HEK293 (cell line): ENCODE data around the gene STARD3.

Experiments
- CTCF ChIA-PET: fragments of 350-600 bp; formaldehyde crosslinking; extraction: SDS; loops from one replicate; lab custom pipeline; 2021; ENCODE audit warnings: antibody characterized with exemption; lab: Yijun Ruan, JAX
- POLR2A ChIA-PET: fragments of 300-600 bp; formaldehyde crosslinking; extraction: SDS; loops from one replicate; lab custom pipeline; 2020; ENCODE audit warnings: antibody characterized with exemption, inconsistent platforms; lab: Yijun Ruan, JAX
- H3K27ac ChIP-seq: fragments of 200-500 bp; sonication (Bioruptor generic); 2 replicates; pipeline ENCODE4 v1.5.1; 2014; ENCODE audit warnings: low read depth, low read length, control low read depth, inconsistent platforms; ENCODE audit errors: extremely low read depth
- H3K36me3 ChIP-seq, 2 experiments: fragments of 200-500 bp in 1 of 2; sonication (Bioruptor generic) in 1 of 2; 1 replicate in 1 of 2; 2 replicates in 1 of 2; pipeline ENCODE4 v1.5.1; 2014 to 2017; ENCODE audit warnings: inconsistent platforms in 2 of 2, low read length in 2 of 2; ENCODE audit not compliant: control insufficient read depth in 2 of 2, insufficient read depth in 1 of 2
- H3K4me1 ChIP-seq: fragments of 200-500 bp; sonication (Bioruptor generic); 2 replicates; pipeline ENCODE4 v1.5.1; 2014; ENCODE audit warnings: mild to moderate bottlenecking, low read length, inconsistent platforms; ENCODE audit not compliant: control insufficient read depth, insufficient read depth
- H3K4me3 ChIP-seq: 2 replicates; pipeline ENCODE4 v1.5.1; 2011; ENCODE audit warnings: low read depth, mild to moderate bottlenecking, control low read depth, low read length, moderate library complexity
- H3K9me3 ChIP-seq: fragments of 200-500 bp; sonication (Bioruptor generic); 2 replicates; pipeline ENCODE4 v1.5.1; 2014; ENCODE audit warnings: low read depth, low read length, inconsistent platforms; ENCODE audit not compliant: control insufficient read depth, insufficient read depth
- KLF17 ChIP-seq: fragments of 450-650 bp; formaldehyde crosslinking; IDR thresholded peaks from 2 replicates; pipeline ENCODE4 v1.5.1; 2016; ENCODE audit warnings: missing biosample characterization, missing genetic modification characterization
- SALL2 ChIP-seq: fragments of 450-650 bp; formaldehyde crosslinking; IDR thresholded peaks from 2 replicates; pipeline ENCODE4 v1.5.0; 2017; ENCODE audit warnings: missing biosample characterization, mild to moderate bottlenecking, missing genetic modification characterization, borderline replicate concordance
- WT1 ChIP-seq: fragments of 450-650 bp; formaldehyde crosslinking; IDR thresholded peaks from 2 replicates; pipeline ENCODE4 v1.5.1; 2016; ENCODE audit warnings: missing biosample characterization, missing genetic modification characterization
- ZNF423 ChIP-seq: fragments of 450-650 bp; formaldehyde crosslinking; IDR thresholded peaks from 2 replicates; pipeline ENCODE4 v1.5.1; 2016; ENCODE audit warnings: missing biosample characterization, missing genetic modification characterization
- ZNF571 ChIP-seq: fragments of 450-650 bp; formaldehyde crosslinking; IDR thresholded peaks from 2 replicates; pipeline ENCODE4 v1.5.0; 2017; ENCODE audit warnings: missing biosample characterization, missing genetic modification characterization
- ZNF785 ChIP-seq: fragments of 450-650 bp; formaldehyde crosslinking; IDR thresholded peaks from 2 replicates; pipeline ENCODE4 v1.5.1; 2016; ENCODE audit warnings: missing biosample characterization, missing genetic modification characterization
- ZSCAN4 ChIP-seq: fragments of 450-650 bp; formaldehyde crosslinking; IDR thresholded peaks from 2 replicates; pipeline ENCODE4 v1.5.1; 2017; ENCODE audit warnings: missing biosample characterization, missing genetic modification characterization
- TF ChIP-seq, protein P1 (sequence below): fragments of 450-650 bp; formaldehyde crosslinking; IDR thresholded peaks from 2 replicates; pipeline ENCODE4 v1.5.0; 2017; ENCODE audit warnings: missing biosample characterization, missing genetic modification characterization, borderline replicate concordance
- TF ChIP-seq, protein P2 (sequence below): fragments of 450-650 bp; formaldehyde crosslinking; IDR thresholded peaks from 2 replicates; pipeline ENCODE4 v1.5.1; 2016; ENCODE audit warnings: missing biosample characterization, missing genetic modification characterization
- TF ChIP-seq, protein P3 (sequence below): fragments of 450-650 bp; IDR thresholded peaks from 2 replicates; pipeline ENCODE4 v1.5.1; 2018; ENCODE audit warnings: missing biosample characterization, missing genetic modification characterization
- TF ChIP-seq, protein P4 (sequence below): fragments of 450-650 bp; formaldehyde crosslinking; conservative IDR thresholded peaks from 2 replicates; pipeline ENCODE4 v1.5.1; 2016; ENCODE audit warnings: low read depth, missing biosample characterization, missing genetic modification characterization

Gene STARD3

DNA sequence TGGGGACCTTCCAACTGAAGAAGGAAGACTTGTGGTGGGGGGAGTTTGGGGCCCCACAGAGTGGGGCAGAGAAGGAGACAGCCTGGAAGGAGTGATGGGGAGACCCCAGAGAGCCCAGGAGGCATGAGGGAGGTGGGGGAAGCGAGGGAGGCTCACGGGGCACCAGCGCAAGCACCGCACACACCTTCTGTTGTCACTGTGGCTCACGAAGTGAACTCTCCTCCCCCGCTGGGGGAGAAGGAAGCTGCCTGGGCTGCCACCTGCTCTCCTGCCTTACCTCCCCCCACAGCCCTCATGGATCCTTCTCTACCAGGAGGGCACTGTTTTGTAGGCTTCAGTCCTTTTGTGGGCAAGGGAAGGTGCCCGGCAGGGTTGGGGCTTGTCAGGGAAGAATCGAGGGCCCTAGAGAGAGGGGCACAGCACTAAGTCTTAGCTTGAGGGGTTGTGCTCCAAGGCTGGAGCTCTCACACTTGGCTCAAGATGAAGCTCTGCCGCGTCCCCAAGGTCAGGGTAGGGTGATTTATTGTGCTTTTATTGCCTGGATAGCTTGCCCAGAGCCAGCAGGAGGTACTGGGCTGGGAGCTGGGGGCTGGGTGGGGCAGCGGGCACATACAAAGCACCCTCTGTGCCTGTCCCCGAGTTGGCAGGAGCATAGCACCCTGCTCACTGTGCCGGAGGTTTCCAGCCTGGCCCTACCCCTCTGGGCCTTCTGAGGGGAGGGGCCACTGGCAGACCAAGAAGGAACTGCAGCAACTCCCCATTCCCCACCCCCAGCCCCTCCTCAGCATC, 4.6 kb upstream of the STARD3 start (continued):
- TF ChIP-seq, protein P1, sequence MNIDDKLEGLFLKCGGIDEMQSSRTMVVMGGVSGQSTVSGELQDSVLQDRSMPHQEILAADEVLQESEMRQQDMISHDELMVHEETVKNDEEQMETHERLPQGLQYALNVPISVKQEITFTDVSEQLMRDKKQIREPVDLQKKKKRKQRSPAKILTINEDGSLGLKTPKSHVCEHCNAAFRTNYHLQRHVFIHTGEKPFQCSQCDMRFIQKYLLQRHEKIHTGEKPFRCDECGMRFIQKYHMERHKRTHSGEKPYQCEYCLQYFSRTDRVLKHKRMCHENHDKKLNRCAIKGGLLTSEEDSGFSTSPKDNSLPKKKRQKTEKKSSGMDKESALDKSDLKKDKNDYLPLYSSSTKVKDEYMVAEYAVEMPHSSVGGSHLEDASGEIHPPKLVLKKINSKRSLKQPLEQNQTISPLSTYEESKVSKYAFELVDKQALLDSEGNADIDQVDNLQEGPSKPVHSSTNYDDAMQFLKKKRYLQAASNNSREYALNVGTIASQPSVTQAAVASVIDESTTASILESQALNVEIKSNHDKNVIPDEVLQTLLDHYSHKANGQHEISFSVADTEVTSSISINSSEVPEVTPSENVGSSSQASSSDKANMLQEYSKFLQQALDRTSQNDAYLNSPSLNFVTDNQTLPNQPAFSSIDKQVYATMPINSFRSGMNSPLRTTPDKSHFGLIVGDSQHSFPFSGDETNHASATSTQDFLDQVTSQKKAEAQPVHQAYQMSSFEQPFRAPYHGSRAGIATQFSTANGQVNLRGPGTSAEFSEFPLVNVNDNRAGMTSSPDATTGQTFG (tag by site-specific recombination), result no peak
- TF ChIP-seq SALL2 (tag by site-specific recombination) (no peak), ZNF571 (no peak), WT1 (tag by site-specific recombination) (no peak), ZNF423 (0 out of 2 replicates have a peak, but pooled peaks have one; percentile 45), ZNF785 (tag by site-specific recombination) (no peak), KLF17 (tag by site-specific recombination) (no peak), ZSCAN4 (tag by site-specific recombination) (no peak)
- TF ChIP-seq, protein P2, sequence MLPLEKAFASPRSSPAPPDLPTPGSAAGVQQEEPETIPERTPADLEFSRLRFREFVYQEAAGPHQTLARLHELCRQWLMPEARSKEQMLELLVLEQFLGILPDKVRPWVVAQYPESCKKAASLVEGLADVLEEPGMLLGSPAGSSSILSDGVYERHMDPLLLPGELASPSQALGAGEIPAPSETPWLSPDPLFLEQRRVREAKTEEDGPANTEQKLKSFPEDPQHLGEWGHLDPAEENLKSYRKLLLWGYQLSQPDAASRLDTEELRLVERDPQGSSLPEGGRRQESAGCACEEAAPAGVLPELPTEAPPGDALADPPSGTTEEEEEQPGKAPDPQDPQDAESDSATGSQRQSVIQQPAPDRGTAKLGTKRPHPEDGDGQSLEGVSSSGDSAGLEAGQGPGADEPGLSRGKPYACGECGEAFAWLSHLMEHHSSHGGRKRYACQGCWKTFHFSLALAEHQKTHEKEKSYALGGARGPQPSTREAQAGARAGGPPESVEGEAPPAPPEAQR (tag by site-specific recombination), result no peak

GRCh38 chr17:39633570-39634183, 3.3 kb upstream of the STARD3 start:
- Histone ChIP-seq H3K27ac (no peak overlapping the region), H3K4me1 (peaks cover 22% of the 10 kb centered on the region), H3K4me3 (no peak overlapping the region), H3K9me3 (no peaks in the 10 kb centered on the region), H3K36me3 (no peaks in the 10 kb centered on the region)
- TF ChIP-seq, protein P3, sequence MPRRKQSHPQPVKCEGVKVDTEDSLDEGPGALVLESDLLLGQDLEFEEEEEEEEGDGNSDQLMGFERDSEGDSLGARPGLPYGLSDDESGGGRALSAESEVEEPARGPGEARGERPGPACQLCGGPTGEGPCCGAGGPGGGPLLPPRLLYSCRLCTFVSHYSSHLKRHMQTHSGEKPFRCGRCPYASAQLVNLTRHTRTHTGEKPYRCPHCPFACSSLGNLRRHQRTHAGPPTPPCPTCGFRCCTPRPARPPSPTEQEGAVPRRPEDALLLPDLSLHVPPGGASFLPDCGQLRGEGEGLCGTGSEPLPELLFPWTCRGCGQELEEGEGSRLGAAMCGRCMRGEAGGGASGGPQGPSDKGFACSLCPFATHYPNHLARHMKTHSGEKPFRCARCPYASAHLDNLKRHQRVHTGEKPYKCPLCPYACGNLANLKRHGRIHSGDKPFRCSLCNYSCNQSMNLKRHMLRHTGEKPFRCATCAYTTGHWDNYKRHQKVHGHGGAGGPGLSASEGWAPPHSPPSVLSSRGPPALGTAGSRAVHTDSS (tag by site-specific recombination), result peak; percentile 99
- TF ChIP-seq, protein P4, sequence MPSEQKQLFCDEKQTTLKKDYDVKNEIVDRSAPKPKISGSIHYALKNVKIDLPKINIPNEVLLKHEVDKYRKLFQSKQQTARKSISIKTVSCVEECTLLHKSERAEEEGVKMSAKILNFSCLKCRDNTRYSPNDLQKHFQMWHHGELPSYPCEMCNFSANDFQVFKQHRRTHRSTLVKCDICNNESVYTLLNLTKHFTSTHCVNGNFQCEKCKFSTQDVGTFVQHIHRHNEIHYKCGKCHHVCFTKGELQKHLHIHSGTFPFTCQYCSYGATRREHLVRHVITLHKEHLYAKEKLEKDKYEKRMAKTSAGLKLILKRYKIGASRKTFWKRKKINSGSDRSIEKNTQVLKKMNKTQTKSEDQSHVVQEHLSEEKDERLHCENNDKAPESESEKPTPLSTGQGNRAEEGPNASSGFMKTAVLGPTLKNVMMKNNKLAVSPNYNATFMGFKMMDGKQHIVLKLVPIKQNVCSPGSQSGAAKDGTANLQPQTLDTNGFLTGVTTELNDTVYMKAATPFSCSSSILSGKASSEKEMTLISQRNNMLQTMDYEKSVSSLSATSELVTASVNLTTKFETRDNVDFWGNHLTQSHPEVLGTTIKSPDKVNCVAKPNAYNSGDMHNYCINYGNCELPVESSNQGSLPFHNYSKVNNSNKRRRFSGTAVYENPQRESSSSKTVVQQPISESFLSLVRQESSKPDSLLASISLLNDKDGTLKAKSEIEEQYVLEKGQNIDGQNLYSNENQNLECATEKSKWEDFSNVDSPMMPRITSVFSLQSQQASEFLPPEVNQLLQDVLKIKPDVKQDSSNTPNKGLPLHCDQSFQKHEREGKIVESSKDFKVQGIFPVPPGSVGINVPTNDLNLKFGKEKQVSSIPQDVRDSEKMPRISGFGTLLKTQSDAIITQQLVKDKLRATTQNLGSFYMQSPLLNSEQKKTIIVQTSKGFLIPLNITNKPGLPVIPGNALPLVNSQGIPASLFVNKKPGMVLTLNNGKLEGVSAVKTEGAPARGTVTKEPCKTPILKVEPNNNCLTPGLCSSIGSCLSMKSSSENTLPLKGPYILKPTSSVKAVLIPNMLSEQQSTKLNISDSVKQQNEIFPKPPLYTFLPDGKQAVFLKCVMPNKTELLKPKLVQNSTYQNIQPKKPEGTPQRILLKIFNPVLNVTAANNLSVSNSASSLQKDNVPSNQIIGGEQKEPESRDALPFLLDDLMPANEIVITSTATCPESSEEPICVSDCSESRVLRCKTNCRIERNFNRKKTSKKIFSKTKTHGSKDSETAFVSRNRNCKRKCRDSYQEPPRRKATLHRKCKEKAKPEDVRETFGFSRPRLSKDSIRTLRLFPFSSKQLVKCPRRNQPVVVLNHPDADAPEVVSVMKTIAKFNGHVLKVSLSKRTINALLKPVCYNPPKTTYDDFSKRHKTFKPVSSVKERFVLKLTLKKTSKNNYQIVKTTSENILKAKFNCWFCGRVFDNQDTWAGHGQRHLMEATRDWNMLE (tag by site-specific recombination), result no peak
- CTCF ChIA-PET, result interaction anchor here (0.6 to 14.6 kb wide), 18 partner anchors 8 to 683 kb away, joined by 3 to 311 read pairs (median 5); partner anchors contain the start of genes MIEN1 and TCAP
- POLR2A ChIA-PET, result interaction anchor here (2.4 kb wide), 1 partner anchor 12 kb away, joined by 7 read pairs; no protein-coding TSS in a partner anchor
